ENCODE measurements around the gene UBR4. TPM values are rescaled to one million over a fixed set of nuclear protein-coding genes. Genes with fewer than 3 reads are reported as not detected.

The UBR4 gene
- total and polyA plus RNA-seq, 2 of the 8 experiments (the other 6 are each of a cell fraction or from before 2014, with no cell fraction given): 139 to 152 TPM

DNA sequence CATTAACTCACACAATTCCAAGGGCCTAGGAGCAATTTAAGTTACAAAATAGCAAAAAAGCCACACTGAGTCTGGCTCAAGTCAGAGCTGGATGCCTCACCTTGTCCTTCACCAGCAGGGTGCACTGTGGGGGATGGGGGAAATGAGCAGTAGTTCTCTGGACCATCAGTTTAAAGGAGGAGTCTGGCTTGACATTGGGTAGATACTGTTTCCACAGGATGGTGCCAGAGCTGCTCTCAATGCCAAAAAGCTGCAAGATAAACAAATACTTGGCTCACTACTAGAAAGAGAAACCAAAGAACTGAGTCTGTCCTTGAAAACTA, 22.4 kb upstream of the UBR4 start:
- Histone ChIP-seq H3K27me3 (replicated peaks in 1 of 4; ENCODE audit: control insufficient read depth in 3 of 4, extremely low read depth in 1 of 4, insufficient read depth in 3 of 4, low read length in 3 of 4) (no peaks in the 10 kb centered on the region), H2AFZ (ENCODE audit: low read length) (no peak overlapping the region), H2BK20ac (ENCODE audit: low read length) (no peak overlapping the region), H3K14ac (ENCODE audit: insufficient read length) (no peak overlapping the region), H3K27ac (ENCODE audit: low read depth, low read length) (no peak overlapping the region), H3K4me2 (ENCODE audit: insufficient read depth in 1 of 2, low read depth in 2 of 2, low read length in 2 of 2) (no peak overlapping the region), H3K23me2 (ENCODE audit: low read depth, low read length) (no peaks in the 10 kb centered on the region), H3K79me2 (ENCODE audit: control insufficient read depth in 1 of 2, insufficient read depth in 2 of 2, low read length in 2 of 2) (no peaks in the 10 kb centered on the region), H3K23ac (ENCODE audit: insufficient read length) (no peak overlapping the region), H4K20me1 (replicated peaks in 1 of 2; ENCODE audit: control insufficient read depth in 1 of 2, insufficient read depth in 2 of 2, low read length in 2 of 2) (peaks cover 2 to 4% of the 10 kb centered on the region in 2 experiments), H2BK120ac (replicated peaks; ENCODE audit: low read depth, low read length) (no peak overlapping the region), H2BK12ac (ENCODE audit: low read depth, low read length) (no peak overlapping the region), H3K4me3 (ENCODE audit: extremely low read depth in 1 of 4, insufficient read depth in 2 of 4, low read depth in 3 of 4, low read length in 4 of 4) (no peak overlapping the region), H2BK5ac (ENCODE audit: low read depth, low read length) (no peak overlapping the region), H3K4me1 (replicated peaks in 1 of 4; ENCODE audit: control insufficient read depth in 3 of 4, insufficient read depth in 4 of 4, low read length in 3 of 4) (no peaks in the 10 kb centered on the region), H2AK5ac (ENCODE audit: low read depth, low read length) (no peak overlapping the region), H2BK15ac (ENCODE audit: low read length) (no peak overlapping the region), H3K79me1 (ENCODE audit: low read depth, low read length) (no peaks in the 10 kb centered on the region), H3K9ac (replicated peaks in 1 of 4; ENCODE audit: extremely low read depth in 1 of 4, low read depth in 3 of 4, low read length in 3 of 4) (no peak overlapping the region), H4K91ac (replicated peaks; ENCODE audit: insufficient read length, low read length) (no peak overlapping the region), H3K56ac (replicated peaks; ENCODE audit: insufficient read length, low read depth, low read length) (no peak overlapping the region), H4K8ac (ENCODE audit: extremely low read depth, insufficient read depth, low read length) (no peak overlapping the region), H3K36me3 (ENCODE audit: control insufficient read depth in 2 of 4, insufficient read depth in 4 of 4, low read length in 3 of 4) (peaks cover 41 to 73% (median 62%) of the 10 kb centered on the region in 4 experiments), H3K4ac (replicated peaks; ENCODE audit: insufficient read length, low read depth, low read length) (no peak overlapping the region), H3K9me3 (ENCODE audit: insufficient read depth in 2 of 2, low read depth in 1 of 2, low read length in 1 of 2) (no peaks in the 10 kb centered on the region), H4K5ac (ENCODE audit: insufficient read length, low read depth, low read length) (no peak overlapping the region), H3K18ac (ENCODE audit: extremely low read depth, low read length) (no peak overlapping the region)
- no peak for FAIRE-seq
- ChIA-PET CTCF (ENCODE audit: partially characterized antibody) (interaction anchor here (0.6 to 1.9 kb wide), 4 partner anchors 9 to 328 kb away, joined by 3 to 11 read pairs (median 4); no protein-coding TSS in a partner anchor), POLR2A (ENCODE audit: partially characterized antibody) (interaction anchor here (0.9 to 1.2 kb wide), 3 partner anchors 10 to 78 kb away, joined by 3 read pairs; no protein-coding TSS in a partner anchor)
- no peak for TF ChIP-seq POLR2A (IDR thresholded peaks at IDR 0.05; ENCODE audit: control extremely low read depth in 1 of 2, low read depth in 2 of 2, low read length in 2 of 2)
- TF ChIP-seq ASH2L (IDR thresholded peaks at IDR 0.05; ENCODE audit: low read length): no peak
- no peak for TF ChIP-seq SUZ12 (IDR thresholded peaks at IDR 0.05; ENCODE audit: low read length)
- TF ChIP-seq E2F6 (IDR thresholded peaks at IDR 0.05): no peak
- no peak for DNase-seq (ENCODE audit: low read depth in 1 of 2, low spot score in 2 of 2)
